ENCODE data around the gene CAPN13. TPM values are rescaled to one million over a fixed set of nuclear protein-coding genes. Genes with fewer than 3 reads are reported as not detected.
A peak's percentile ranks its signal among the peaks of the same experiment; 100 is the strongest.

The CAPN13 gene
- total RNA-seq, 1 donor from 2014 or later = 67.4 TPM

DNA sequence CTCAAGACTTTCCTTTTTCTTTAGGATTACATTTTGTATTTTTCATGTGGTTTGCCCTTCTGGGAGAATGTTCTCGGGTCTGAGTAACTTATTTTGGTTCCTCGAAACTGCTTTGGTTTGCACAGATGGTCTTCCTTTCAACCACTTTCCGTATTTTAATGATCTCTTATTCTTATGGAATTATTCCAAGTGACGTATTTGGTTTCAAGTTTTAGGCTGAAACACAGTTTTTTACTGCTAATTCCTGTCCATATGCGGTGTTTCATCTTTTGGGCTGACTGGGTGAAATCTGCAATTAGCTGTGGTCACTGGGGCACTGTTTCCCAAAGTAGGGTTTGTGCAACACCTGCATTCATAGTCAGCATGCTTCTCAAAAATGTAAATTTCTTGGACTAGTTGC is 122.7 kb downstream of the CAPN13 start:
- DNase-seq (ENCODE audit: low spot score) = peak; percentile 30

DNA sequence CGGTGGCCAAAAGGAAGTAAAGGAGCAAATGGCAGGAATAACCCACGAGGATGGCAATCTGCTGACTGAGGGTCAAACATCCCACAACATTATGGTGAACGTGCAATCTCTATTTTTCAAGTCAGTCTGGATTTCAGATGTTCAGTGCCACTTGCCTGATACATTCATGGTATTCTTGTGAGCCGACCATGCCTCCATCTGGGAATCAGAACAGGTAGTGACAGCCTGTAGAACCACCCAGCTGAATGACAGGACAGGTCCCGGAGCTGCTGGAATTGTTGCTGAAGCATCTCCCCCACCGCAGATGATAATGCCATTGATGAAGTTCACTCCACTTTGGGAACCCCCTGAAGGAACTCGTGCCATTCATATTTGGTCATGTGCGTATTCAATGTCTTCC is 123.2 kb downstream of the CAPN13 start:
- peak; percentile 12 for DNase-seq (ENCODE audit: low spot score)

DNA sequence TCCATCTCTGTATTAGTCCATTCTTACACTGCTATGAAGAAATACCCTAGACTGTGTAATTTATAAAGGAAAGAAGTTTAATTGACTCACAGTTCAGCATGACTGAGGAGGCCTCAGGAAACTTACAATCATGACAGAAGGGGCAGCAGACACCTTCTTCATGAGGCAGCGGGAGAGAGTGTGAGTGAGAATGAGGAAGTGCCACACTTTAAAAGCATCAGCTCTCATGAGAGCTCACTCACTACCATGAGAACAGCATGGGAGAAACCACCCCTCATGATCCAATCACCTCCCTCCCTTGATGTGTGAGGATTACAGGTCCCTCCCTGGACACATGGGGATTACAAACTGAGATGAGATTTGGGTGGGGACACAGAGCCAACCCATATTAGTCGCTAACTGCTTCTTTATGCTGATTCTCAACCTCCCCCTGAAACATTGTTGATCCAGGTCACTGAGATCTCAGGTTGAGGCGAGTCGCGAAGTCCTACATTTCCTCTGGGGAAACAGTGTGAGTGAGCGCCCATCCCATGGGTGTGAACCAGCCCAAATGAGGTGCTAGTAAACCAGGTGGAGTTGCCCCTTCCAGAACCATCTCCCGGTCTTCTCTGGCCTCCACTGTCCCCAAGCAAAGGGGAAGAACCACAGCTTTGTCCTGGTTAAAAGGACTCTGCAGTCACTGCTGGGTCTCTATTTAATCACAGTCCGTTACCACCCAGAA is 123.8 kb downstream of the CAPN13 start:
- peak; percentile 23 for DNase-seq (ENCODE audit: low spot score)

DNA sequence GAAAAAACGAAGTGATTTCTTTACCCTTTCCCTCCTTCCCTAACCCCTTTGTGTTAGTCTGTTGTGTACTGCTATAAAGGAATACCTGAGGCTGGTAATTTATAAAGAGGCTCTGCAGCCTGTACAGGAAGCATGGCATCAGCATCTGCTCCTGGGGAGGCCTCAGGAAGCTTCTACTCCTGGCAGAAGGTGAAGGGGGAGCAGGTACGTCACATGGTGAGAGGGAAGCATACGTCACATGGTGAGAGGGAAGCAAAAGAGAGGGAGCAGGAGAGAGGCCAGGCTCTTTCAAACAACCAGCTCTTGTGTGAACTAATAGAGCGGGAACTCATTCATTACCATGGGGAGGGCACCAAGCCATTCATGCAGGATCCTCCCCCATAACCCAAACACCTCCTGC is 126.2 kb downstream of the CAPN13 start:
- DNase-seq (ENCODE audit: low spot score) = peak; percentile 6

DNA sequence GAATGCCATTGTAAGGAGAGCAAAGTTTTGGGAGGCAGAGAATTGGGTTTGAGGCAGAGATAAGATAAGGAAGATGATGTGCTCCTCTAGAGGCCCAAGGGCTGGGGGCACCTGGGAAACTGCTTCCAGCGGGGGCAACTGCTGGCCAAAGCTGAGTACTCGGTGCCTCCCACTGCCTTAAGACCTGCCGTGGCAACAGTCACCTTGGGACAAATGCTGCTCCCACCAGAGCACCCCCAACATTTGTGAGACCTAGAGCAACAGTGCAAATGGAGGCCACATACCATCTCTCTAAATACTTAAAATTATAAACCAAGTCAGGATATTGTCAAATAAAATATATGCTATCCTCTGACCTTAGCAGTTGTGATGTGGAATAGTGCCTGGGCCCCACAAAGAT is 127.1 kb downstream of the CAPN13 start:
- DNase-seq (ENCODE audit: low spot score) = peak; percentile 18

DNA sequence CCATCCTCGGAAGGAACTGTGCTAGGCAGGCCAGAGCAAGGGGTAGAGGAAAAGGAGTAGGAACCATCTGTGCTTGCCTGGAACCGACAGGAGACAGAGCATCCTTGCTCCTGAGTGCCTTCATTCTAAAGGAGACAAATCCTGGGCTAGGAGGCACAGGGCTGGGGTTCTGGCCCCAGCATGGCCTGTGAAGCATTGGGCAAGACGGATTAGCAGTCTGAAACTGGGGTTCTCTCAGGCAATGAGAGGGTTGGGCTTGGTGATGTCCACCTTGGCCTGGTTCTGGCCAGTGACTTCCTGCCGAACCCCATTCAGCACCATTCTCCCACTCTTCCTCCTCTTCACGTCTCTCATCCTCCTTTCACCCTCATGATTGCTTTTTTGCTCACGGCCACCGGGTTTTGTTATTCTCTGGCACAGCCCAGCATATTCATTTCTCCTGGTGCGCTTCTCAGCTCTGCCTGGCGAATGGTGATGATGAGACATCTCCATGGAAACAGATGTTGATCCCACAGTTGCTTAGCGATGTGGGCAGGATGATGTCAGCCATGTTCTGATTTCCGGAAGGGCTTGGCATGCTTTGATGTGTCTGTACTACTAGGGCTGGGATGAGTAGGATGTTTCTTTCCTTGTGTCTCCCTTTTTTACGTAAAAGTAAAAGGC is 127.7 kb downstream of the CAPN13 start:
- DNase-seq (ENCODE audit: low spot score) = peak; percentile 35

DNA sequence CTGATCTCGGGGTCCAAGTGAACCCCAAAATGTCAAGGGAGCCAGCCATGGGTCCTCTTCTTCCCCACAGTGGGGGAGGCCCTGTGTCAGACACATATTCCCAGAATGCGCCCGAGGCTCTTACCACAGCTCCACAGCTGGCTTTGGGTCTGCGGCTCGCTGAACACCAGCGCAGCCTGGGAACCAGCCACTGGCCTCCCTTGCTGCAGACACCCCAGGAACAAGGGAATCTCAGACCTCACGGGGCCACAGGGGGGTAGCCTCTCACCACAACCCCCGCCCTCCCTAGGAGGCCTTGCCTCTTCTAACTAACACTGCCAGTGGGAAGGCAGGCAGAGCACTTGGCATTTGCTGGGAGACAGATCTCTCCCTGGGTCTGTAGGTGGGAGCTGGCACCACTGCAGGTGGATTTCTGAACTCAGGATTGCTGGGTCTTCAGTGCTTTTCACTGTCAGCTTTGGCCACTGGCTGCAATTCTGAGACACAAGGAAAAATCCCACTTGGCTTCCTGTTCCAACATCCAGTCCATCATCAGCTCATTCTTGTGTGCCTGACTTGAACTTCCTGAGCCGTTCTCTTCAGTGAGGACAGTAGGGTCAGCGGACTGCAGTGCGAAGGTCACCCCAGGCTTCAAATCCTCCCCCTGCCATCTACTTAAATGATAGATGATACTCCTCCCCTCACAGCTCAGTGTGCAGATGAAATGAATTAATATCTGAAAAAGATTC is 128.7 kb downstream of the CAPN13 start:
- peak; percentile 27 for DNase-seq (ENCODE audit: low spot score)

DNA sequence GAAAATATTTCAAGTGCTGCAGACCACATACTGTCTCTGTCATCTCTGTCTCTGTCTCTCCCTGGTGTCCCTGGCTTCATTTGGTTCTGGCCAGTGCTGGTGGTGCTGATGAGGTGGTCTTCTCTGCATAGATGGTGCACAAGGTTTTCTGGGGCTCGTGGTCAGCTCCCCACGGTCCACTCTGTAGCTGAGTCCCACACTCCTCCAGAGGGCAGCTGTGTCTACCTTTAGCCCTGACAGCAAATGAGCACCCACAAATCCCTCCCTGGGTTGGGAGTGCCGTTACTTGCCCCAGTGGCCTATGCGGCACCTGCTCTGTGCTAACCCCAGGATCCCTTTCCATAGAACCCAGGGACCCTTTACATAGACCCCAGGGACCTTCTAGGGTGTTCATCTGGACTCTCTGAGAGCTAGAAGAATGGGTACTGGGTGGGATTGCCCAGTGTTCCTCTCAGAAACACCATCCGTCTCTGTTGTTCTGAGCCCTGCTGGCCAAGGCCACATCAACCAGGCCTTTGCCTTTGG is 129.3 kb downstream of the CAPN13 start:
- peak; percentile 8 for DNase-seq (ENCODE audit: low spot score)

DNA sequence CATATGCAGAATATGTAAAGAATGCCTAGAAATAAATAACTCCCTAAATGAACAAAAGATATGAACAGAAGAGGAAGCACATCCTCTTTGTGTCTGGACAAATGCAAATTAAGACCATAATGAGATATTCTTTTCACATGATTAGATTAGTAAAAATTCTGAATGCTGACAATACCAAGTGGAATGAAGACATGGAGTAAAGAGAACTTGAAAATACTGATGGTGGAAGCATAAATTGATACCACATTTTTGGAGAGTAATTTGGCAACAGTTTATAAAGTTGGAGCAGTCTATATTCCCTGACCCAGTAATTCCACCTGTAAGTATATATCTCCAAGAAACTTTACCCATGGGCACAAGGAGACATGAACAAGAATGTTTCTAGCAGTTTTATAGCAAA is 130.0 kb downstream of the CAPN13 start:
- DNase-seq (ENCODE audit: low spot score) = no peak

DNA sequence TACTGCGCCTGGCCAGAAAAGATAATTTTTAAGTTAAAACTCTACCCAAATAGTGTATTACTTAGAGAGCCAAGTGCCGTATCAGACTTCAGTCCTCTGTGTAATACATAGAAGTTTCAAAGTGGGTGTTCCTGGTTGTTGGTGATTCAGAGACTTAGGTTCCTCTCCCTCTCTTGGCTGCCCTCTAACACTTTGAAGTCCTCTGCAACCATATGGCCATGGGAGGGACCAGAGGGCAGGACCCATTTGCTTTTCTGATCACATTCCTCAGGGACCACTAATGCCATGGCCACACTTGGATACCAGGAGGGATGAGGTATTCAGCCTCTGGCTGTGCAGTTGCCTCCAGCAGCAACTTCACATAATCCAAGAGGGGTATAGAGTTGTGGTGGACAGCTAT is 131.5 kb downstream of the CAPN13 start:
- no peak for DNase-seq (ENCODE audit: low spot score)

DNA sequence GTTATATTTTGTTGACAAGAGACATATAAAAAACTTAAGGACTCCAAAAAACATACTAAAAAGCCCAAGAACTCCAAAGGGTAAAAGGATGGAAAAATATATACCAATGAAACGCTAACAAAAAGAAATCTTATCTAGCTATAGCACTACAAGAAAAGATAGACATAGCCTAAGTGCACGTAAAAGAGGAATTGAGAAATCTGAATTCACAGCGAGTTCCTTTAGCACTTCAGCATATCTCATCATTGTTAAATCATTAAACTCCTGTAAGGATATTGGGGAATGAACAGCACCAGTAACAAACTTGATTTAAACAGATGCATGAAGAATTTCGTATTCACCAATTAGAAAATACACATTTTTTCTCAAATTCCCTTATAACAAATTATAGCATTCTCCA is 134.1 kb downstream of the CAPN13 start:
- no peak for DNase-seq (ENCODE audit: low spot score)
